Panc1 (cell line): ENCODE data around the gene ADARB1.

Experiments used
- CTCF ChIP-seq: fragments of 450-650 bp; IDR thresholded peaks from 2 replicates; pipeline ENCODE4 v1.5.1; 2017; ENCODE audit warnings: mild to moderate bottlenecking
- POLR2AphosphoS5 ChIP-seq: IDR thresholded peaks from 2 replicates; pipeline ENCODE4 v1.6.1; 2012; ENCODE audit warnings: mild to moderate bottlenecking, low read depth, low read length, moderate library complexity
- TCF7L2 ChIP-seq: IDR thresholded peaks from 2 replicates; pipeline ENCODE4 v1.6.1; 2011; ENCODE audit warnings: mild to moderate bottlenecking, low read depth, low read length, inconsistent platforms

- no peak for TF ChIP-seq CTCF
- TF ChIP-seq POLR2AphosphoS5 = no peak
- TF ChIP-seq TCF7L2 = no peak
These were observed 81.5 kb downstream of the ADARB1 start for GRCh38 chr21:45155910-45156309.
